Natural killer cell treated with Interleukin-12 subunit alpha and Interleukin-12 subunit beta and Interleukin-15 and Interleukin-18, amount 100 ng/mL, for 72 hours (primary cell): ENCODE data around the gene RCOR2. TPM values are rescaled to one million over a fixed set of nuclear protein-coding genes. Genes with fewer than 3 reads are reported as not detected.

Source experiments
- ATAC-seq, 2 donors: fragments of 150-1000 bp; cut with Tn5 transposase in 1 of 2; sonication (Bioruptor Pico), chemical (Tn5 transposase) in 1 of 2; 2 replicates each; pipeline ENCODE4 v1.10.0; 2021
- DNase-seq: peaks from one replicate; pipeline ENCODE4 v3.0.0; 2022; ENCODE audit warnings: low spot score
- H3K27ac Mint-ChIP-seq, 2 donors: 1 replicate in 1 of 2; 2 replicates in 1 of 2; pipeline ENCODE4 v1.8.0; 2022; ENCODE audit warnings: mixed read lengths in 2 of 2, mild to moderate bottlenecking in 1 of 2, moderate library complexity in 1 of 2
- H3K27me3 Mint-ChIP-seq, 2 donors: 1 replicate in 1 of 2; 2 replicates in 1 of 2; pipeline ENCODE4 v1.8.0; 2022; ENCODE audit warnings: mixed read lengths in 2 of 2
- H3K36me3 Mint-ChIP-seq: one replicate; pipeline ENCODE4 v1.8.0; 2022; ENCODE audit warnings: mixed read lengths
- H3K4me1 Mint-ChIP-seq, 2 donors: 1 replicate in 1 of 2; 2 replicates in 1 of 2; pipeline ENCODE4 v1.8.0; 2022; ENCODE audit warnings: low read depth in 2 of 2, mixed read lengths in 2 of 2, mild to moderate bottlenecking in 1 of 2
- H3K4me3 Mint-ChIP-seq: one replicate; pipeline ENCODE4 v1.8.0; 2022; ENCODE audit warnings: mixed read lengths
- H3K9me3 Mint-ChIP-seq: 2 replicates; pipeline ENCODE4 v1.8.0; 2022; ENCODE audit warnings: mixed read lengths
- total RNA-seq, 2 donors: library from RNA; stranded (reverse); gene quantifications; one replicate each; pipeline ENCODE4 v1.2.3, GENCODE V29; 2022

Gene RCOR2
- total RNA-seq, 2 donors from 2014 or later = not detected

DNA sequence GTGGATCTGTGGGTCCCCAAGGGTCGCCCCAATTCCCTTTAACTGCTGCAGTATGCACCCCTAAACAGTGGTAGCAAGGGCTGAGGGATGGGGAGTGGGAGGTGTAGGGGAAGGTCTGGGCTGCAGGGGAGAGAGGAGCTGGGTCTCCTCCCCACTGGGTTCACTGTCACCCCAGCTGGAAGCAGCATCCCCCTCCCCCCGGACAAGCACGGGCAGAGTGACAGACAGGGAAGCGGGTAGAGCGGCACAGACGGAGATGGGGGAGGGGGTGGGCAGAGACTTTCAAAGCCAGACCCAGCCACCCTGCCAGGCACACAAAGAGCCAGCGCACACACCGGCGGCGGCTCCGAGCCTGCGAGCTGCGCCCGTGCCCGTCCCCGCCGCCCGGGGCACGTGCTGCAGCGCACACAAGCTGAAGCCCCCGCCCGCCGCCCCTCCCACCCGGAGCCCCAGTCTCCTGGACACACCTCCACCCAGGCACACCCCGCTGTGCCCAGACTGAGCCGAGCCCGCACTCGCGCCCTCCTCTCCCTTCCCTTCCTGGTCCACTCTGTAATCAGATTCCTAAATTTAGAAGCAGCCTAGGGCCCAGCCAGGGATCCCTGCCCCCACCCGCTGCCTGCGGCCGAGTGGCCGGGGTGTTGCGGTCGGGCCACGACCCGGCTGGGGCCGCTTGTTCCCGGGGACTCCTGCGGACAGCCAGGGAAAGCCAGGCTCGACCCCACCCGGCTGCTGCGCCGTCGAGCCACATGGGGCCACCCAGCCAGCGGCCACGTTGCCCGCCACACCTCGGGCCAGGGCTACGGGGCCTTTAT, 935 bp upstream of the RCOR2 start:
- no peak overlapping the region for H3K27ac Mint-ChIP-seq
- no peaks in the 10 kb centered on the region for H3K9me3 Mint-ChIP-seq
- DNase-seq (no peak), ATAC-seq (no peak)
- no peak overlapping the region for H3K4me3 Mint-ChIP-seq
- H3K27me3 Mint-ChIP-seq = peaks cover 0 to 8% of the 10 kb centered on the region in 2 donors
- peaks cover 0 to 11% of the 10 kb centered on the region in 2 donors for H3K4me1 Mint-ChIP-seq
- H3K36me3 Mint-ChIP-seq = no peaks in the 10 kb centered on the region

DNA sequence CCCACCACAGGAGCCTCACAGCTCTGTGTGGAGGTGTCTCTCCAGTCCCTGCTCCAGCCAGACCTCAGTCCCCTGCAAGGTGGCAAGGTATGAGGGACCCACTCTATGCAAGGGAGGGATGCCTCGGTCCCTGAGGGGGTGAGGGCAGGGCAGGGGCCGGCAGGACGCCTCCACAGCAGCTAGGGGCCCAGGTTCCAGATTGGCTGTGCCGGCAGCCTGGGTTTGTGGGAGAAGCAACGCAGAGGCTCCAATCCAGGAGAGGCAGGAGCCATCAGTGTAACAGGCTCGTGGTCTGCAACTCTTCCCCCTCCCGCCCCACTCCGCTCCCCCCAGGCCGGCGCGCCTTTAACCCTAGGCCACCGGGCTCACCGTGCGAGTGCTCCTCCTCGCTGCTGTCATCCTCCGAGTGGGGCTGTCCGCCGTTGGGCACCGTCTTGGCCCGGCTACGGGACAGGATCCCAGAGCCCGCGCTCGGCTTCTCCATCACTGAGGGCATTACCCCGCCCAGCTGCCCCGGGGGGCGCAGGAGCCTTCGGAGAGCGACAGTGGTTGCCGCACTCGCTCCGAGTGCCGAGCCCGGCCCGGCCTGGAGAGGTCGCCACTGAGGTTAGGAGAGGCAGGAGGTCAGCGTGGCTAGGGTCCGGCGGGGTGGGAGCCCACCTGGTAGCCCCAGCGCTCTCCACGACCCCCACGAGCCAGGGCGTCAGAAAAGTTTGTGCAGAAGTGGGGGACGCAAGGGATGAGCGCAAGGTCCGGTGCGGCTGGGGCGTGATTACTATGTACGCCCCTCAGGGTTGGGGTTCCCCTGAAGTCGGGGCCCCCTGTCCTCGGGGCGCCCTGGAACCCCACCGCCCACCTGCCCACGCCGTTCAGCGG, 765 bp downstream of the RCOR2 start:
- Mint-ChIP-seq H3K9me3 (no peaks in the 10 kb centered on the region), H3K27me3 (peaks cover 0 to 5% of the 10 kb centered on the region in 2 donors), H3K36me3 (no peaks in the 10 kb centered on the region), H3K4me3 (peak overlapping the region; percentile 80), H3K27ac (no peak overlapping the region), H3K4me1 (peaks cover 0 to 11% of the 10 kb centered on the region in 2 donors)
- ATAC-seq = peak; percentile 43 to 44
- peak; percentile 69 for DNase-seq

DNA sequence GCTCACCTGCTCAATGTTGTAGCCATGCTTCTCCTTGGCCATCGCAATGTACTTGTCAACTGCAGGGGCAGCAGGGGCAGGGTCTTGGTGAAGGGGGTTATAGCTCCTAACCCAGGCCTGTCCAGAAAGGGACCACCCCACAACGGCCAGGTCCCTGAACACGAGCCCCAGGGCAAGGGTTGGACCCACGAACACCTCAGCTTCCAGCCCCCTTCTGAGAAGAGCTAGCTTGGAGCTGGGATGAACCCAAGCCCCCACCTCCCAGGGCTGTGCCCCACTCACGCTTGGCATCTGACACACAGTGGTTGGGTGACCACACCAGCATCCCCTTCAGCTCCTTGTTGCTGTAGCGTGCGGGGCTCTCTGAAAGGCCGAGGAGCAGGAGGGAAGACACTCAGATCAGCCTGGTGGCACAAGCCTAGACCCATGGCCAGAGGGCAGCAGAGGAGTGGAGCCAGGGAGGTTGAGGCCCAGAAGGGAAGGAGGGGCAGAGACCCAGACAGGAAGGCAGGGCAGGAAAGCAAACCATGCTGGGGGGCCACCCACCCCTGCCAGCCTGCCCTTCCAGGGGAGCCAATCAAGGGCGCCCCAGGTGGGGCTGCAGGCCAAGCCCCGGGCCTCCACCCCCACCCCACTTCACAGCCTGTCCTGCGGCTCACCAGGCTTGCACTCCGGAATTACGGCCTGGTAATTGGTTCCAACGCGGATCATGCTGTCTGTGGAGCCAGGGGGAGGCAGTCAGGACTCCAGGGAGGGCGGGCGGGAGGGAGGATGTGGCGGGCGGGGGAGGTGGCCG, 1.9 kb downstream of the RCOR2 start:
- H3K27ac Mint-ChIP-seq = no peak overlapping the region
- H3K36me3 Mint-ChIP-seq = no peaks in the 10 kb centered on the region
- H3K4me3 Mint-ChIP-seq = peak overlapping the region; percentile 62
- DNase-seq (no peak), ATAC-seq (no peak)
- peaks cover 0 to 5% of the 10 kb centered on the region in 2 donors for H3K27me3 Mint-ChIP-seq
- no peaks in the 10 kb centered on the region for H3K9me3 Mint-ChIP-seq
- peaks cover 0 to 11% of the 10 kb centered on the region in 2 donors for H3K4me1 Mint-ChIP-seq

DNA sequence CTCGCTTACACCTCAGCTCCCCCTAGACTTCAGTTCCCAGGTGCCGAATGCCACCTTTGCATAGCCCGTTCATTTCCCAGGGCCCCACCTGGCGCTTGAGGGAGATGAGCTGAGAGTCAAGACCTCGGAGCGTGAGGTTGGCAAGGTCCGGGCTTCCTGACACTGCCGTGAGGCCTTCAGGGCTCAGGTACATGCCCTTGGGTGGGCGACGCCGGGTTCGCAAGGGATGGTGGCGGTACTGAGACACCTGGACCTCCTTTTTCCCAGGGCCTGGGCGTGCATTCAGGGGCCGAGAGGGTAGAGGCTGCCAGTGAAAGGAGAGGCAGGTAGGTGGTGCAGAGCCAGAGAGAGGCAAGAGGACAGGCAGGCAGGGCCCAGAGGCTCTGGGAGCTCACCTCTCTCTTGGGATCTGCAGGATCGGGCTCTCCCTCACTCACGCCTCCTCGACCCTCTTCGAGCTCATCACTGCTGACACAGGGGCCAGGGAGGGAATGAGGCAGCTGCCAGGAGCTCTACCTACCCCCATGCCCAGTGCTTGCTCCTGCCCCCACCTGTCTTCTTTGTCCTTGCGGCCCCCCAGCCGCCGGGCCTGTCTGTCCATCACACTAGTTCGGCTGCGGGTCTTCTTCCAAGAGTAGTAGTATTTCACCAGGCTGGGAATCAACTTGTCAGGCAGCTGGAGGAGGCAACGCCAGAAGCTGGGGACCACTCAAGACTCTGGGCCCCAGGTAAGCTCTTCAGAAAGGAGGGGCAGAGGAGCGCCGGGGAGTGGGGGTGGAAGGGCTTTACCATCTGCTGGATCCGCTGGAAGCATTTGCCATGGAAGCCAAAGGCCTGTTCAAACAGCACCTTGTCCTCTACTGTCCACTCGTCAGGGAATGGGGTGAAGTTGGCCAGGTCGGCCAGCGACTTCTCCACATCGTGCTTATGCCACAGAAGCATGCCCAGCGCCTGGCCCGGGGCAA, 2.8 kb downstream of the RCOR2 start:
- H3K4me3 Mint-ChIP-seq = no peak overlapping the region
- peaks cover 0 to 11% of the 10 kb centered on the region in 2 donors for H3K4me1 Mint-ChIP-seq

DNA sequence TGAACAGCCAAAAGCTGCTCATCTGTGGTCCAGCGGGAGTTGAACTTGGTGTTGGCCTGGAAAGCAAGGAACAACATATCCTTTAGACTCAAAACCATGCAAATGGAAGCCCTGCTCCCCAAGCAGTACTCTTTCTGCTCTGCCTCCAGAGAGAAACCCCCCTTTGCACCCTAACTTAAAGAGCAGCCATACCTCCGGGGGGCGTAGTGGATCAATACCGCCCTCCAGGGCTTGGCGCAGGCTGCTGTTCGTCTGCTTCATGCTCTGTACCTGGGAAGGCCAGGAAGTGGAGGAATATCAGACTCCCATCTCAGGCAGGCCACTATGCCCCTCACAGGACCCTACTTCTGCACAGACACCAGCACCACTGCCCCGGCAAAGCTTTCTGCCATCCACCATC, 4.3 kb downstream of the RCOR2 start:
- Mint-ChIP-seq H3K27me3 (peaks cover 0 to 2% of the 10 kb centered on the region in 2 donors), H3K4me3 (no peak overlapping the region), H3K36me3 (no peaks in the 10 kb centered on the region), H3K4me1 (peaks cover 0 to 4% of the 10 kb centered on the region in 2 donors), H3K9me3 (no peaks in the 10 kb centered on the region), H3K27ac (no peak overlapping the region)
- no peak for DNase-seq
- no peak for ATAC-seq

More for the DNA sequence above, 2.8 kb downstream of the RCOR2 start:
- no peak overlapping the region for H3K27ac Mint-ChIP-seq
- ATAC-seq (no peak), DNase-seq (no peak)
- H3K9me3 Mint-ChIP-seq = no peaks in the 10 kb centered on the region
- peaks cover 0 to 5% of the 10 kb centered on the region in 2 donors for H3K27me3 Mint-ChIP-seq
- no peaks in the 10 kb centered on the region for H3K36me3 Mint-ChIP-seq

DNA sequence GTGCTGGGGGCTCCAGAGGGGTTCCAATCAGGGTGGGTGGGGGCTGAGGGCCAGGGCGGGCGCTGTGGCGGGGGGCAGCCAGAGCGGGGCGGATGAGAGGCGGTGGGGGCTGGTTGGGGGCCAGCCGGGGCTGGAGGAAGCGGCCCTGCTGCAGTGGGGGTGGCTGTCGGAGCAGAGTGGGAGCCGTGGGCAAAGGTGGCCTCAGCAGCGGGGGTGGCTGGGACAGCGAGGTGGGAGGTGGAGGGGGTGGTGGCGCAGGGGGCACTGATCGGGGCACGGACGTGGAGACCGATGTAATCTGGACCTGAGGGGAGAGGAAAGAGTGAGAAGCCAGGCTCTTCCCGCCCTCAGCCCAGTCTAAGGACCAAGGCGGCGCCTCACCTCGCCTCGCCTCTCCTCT, 5.1 kb downstream of the RCOR2 start:
- Mint-ChIP-seq H3K36me3 (no peaks in the 10 kb centered on the region), H3K27ac (no peak overlapping the region), H3K27me3 (peaks cover 0 to 2% of the 10 kb centered on the region in 2 donors), H3K4me3 (no peak overlapping the region), H3K4me1 (peaks cover 0 to 2% of the 10 kb centered on the region in 2 donors), H3K9me3 (no peaks in the 10 kb centered on the region)
- ATAC-seq (no peak), DNase-seq (no peak)

DNA sequence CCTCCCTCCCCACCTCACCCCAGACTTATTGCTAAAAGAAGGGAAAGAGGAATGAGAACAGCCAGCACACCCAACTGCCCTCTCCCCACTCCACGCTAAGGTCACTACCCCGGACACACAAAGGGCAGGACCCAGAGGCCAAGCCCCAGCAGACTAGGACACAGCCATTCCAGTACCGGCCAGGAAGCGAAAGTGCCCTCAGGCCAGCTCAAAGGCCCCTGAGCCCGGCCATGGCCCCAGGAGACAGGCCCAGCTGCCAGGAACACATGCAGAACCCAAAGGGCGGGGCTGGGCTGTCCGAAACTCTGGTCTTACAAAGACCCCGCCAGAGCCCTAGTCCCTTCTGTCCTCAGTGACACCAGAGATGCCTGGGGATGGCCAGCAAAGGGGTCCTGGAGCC, 5.5 kb downstream of the RCOR2 start:
- H3K36me3 Mint-ChIP-seq = no peaks in the 10 kb centered on the region
- peaks cover 0 to 2% of the 10 kb centered on the region in 2 donors for H3K27me3 Mint-ChIP-seq
- ATAC-seq (no peak), DNase-seq (no peak)
- H3K27ac Mint-ChIP-seq = no peak overlapping the region
- no peaks in the 10 kb centered on the region for H3K9me3 Mint-ChIP-seq
- H3K4me1 Mint-ChIP-seq = peaks cover 0 to 2% of the 10 kb centered on the region in 2 donors
- no peak overlapping the region for H3K4me3 Mint-ChIP-seq

DNA sequence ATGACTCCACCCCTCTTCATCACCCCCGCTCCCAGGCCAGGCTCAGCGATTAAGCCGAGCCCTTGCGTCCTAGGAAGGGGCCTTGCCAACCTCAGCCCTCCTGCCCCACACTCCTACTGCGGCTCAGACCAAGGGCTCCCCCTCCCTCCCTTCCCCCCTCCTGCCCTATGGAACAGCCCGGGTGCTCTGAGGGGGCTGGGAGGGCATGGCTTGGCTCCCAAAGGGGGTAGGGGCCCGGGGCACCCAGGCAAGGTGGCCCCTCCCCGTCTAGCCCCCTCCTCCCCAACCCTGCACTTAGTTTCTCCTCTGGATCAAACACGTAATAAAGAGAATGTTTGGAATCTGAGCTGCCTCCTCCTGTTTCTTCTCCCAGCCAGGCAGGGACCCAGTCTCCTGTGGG, 6.3 kb downstream of the RCOR2 start:
- H3K4me1 Mint-ChIP-seq = peaks cover 0 to 2% of the 10 kb centered on the region in 2 donors
- H3K4me3 Mint-ChIP-seq = no peak overlapping the region
- H3K36me3 Mint-ChIP-seq = no peaks in the 10 kb centered on the region
- H3K27me3 Mint-ChIP-seq = peaks cover 0 to 2% of the 10 kb centered on the region in 2 donors
- no peak overlapping the region for H3K27ac Mint-ChIP-seq
- ATAC-seq (no peak), DNase-seq (no peak)
- no peaks in the 10 kb centered on the region for H3K9me3 Mint-ChIP-seq

DNA sequence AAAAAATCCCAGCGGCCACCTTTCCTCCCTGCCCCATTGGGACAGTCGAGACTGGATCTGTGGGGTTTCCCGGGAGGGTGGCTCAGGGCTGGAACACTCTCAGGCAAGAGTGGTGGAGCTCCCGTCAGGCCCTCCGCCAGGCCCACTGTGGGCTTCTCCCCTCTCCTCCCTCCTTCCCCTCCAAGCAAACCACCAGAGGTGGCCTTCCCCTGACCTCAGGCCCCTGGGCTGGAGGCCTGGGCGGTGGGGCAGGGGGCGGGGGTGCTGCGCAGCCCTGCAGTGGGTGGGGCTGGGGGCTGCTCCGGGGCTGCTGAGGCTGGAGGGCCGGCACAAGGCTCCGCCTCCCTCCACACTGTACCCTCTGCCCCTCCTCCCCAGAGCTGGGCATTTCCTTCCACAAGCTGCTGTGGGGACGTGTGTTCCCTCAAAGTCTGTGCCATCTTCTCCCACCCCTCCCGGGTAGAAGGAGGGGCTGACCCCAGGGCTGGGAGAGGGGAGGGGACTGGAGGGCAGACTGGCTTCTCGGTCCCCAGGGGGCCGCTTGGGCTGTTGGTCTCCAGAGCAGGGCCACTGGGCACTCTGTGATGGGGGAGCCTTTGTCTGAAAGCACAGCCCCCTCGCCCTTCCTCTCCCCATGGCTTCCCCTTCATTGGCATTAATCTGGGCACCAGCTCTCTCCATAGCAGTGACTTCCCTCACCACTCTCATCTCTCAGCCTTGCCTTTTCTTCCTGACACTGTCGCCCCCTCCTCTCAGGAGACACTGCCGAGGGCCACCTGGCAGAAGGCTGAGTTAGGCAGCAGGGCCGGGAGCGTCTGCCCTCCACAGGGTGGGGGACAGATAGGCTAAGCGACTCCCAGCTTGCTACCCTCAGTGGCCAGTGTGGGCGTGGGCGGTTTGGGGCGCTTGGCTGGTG, 7.1 kb downstream of the RCOR2 start:
- ATAC-seq = no peak
- H3K4me1 Mint-ChIP-seq = peaks cover 0 to 2% of the 10 kb centered on the region in 2 donors
- H3K36me3 Mint-ChIP-seq = no peaks in the 10 kb centered on the region
- no peak overlapping the region for H3K4me3 Mint-ChIP-seq
- H3K9me3 Mint-ChIP-seq = no peaks in the 10 kb centered on the region
- no peaks in the 10 kb centered on the region for H3K27me3 Mint-ChIP-seq
- DNase-seq = no peak
- no peak overlapping the region for H3K27ac Mint-ChIP-seq

DNA sequence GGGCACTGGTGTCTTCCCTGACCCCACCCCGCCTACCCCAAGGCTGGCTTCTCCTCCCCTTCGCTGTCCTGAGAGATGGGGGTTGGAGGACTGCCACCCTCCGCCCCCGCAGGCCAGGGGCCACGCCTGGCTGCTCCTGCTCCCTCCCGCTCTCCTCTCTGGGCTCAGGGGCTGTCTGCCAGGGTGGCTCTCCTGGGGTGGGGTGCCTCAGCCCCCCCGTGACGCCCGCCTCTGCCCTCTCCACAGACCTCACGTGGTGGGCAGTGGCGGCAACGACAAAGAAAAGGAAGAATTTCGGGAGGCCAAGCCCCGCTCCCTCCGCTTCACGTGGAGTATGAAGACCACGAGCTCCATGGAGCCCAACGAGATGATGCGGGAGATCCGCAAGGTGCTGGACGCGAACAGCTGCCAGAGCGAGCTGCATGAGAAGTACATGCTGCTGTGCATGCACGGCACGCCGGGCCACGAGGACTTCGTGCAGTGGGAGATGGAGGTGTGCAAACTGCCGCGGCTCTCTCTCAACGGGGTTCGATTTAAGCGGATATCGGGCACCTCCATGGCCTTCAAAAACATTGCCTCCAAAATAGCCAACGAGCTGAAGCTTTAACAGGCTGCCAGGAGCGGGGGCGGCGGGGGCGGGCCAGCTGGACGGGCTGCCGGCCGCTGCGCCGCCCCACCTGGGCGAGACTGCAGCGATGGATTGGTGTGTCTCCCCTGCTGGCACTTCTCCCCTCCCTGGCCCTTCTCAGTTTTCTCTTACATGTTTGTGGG, 8.1 kb downstream of the RCOR2 start:
- Mint-ChIP-seq H3K27me3 (no peaks in the 10 kb centered on the region), H3K36me3 (peaks cover 1% of the 10 kb centered on the region), H3K27ac (no peak overlapping the region), H3K9me3 (no peaks in the 10 kb centered on the region), H3K4me3 (no peak overlapping the region), H3K4me1 (peaks cover 0 to 2% of the 10 kb centered on the region in 2 donors)
- DNase-seq = no peak
- no peak for ATAC-seq

DNA sequence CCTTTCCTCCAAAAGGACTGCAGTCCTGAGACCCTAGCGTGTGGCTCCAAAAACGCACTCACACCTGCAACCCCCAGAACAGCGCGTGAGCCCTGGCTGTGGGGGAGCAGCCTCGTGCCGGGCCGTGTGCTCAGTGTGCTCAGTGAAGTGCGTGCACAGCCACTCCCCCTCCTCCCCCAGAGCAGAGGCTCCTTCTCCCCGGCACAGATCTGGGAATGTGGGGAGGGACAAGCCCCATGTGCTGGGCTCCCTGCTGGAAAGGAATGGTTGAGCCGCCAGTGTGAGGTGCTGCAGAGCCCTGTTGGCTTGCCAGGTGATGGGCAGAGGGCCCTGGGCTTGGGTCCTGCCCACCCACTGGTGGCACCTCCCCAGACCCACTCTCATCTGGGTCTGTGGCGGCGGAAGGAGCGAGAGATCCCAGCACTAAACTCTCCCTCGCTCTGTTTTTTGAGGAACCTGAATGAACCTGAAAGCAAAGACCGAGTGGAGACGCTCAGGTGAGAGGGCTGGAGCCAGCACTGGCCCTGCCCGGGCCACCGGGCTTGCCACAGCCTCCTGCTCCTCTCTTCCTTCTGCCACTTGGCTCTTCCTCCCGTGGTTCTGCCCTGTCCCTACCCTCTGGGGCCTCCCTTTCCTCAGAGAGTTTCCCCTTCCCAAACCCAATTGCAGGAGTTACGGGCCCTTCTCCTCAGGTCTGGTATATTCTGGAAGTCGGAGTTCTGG, 9.0 kb downstream of the RCOR2 start:
- H3K36me3 Mint-ChIP-seq = peaks cover 6% of the 10 kb centered on the region
- ATAC-seq = no peak
- H3K9me3 Mint-ChIP-seq = no peaks in the 10 kb centered on the region

More for the DNA sequence above, 9.0 kb downstream of the RCOR2 start:
- Mint-ChIP-seq H3K4me3 (no peak overlapping the region), H3K27ac (no peak overlapping the region), H3K4me1 (peaks cover 0 to 2% of the 10 kb centered on the region in 2 donors), H3K27me3 (no peaks in the 10 kb centered on the region)
- DNase-seq = no peak
